HCT116 (cell line): Measurements from ENCODE around the gene STARD5. TPM values are rescaled to one million over a fixed set of nuclear protein-coding genes. Genes with fewer than 3 reads are reported as not detected.
A peak's percentile ranks its signal among the peaks of the same experiment; 100 is the strongest.

ENCODE experiments used
- ATAC-seq: fragments of 200-7000 bp; cut with Tn5 transposase; 2 replicates; pipeline ENCODE4 v1.9.1; 2020; ENCODE audit warnings: mild to moderate bottlenecking, moderate library complexity
- BruUV-seq: library from RNA; stranded (reverse); fragments of 400-500 nt; replicated peaks from 2 replicates; lab custom pipeline; 2021; lab: Mats Ljungman, UMichigan
- CTCF ChIA-PET: fragments of 300-600 bp; sonication (Branson Sonifier 250); formaldehyde crosslinking; loops from one replicate; lab custom pipeline; 2021; ENCODE audit warnings: antibody characterized with exemption; lab: Charles Lee
- POLR2A ChIA-PET: fragments of 300-600, 350-600 bp; sonication (Branson Sonifier 250); formaldehyde crosslinking; loops from one replicate; lab custom pipeline; 2021; ENCODE audit warnings: antibody characterized with exemption; lab: Charles Lee
- RAD21 ChIA-PET, 2 experiments: fragments of 300-600 bp; sonication (Branson Sonifier 250); formaldehyde crosslinking; loops; one replicate each; lab custom pipeline; 2023; ENCODE audit warnings: low total read pairs in 2 of 2; ENCODE audit not compliant: uncharacterized antibody in 2 of 2, unreplicated experiment in 2 of 2, low non-redundant PET in 1 of 2; lab: Charles Lee
- DNase-seq: peaks from one replicate; pipeline ENCODE4 v3.0.0-alpha.2; 2010; ENCODE audit warnings: low read depth, low spot score
- H2AFZ ChIP-seq: fragments of 200-600 bp; shearing (Covaris generic), sonication (generic); 2 replicates; pipeline ENCODE4 v1.6.1; 2017; ENCODE audit warnings: low read depth, mixed run types, mixed read lengths, antibody characterized with exemption, low read length; ENCODE audit not compliant: poor library complexity, severe bottlenecking
- H3K27ac ChIP-seq: 2 replicates; pipeline ENCODE4 v1.5.1; 2012; ENCODE audit warnings: low read depth, low read length
- H3K27me3 ChIP-seq: fragments of 200-600 bp; sonication (generic); 2 replicates; pipeline ENCODE4 v1.6.1; 2016; ENCODE audit warnings: mixed run types, low read length, mixed read lengths; ENCODE audit not compliant: insufficient read depth
- H3K36me3 ChIP-seq, 2 experiments: fragments of 200-500 bp in 1 of 2; fragments of 200-600 bp in 1 of 2; sonication (Bioruptor generic) in 1 of 2; sonication (generic) in 1 of 2; 2 replicates each; pipeline versions ENCODE4 v1.5.1 to v1.6.1; 2014 to 2016; ENCODE audit warnings: low read length in 2 of 2, inconsistent platforms in 1 of 2, mixed read lengths in 1 of 2, mixed run types in 1 of 2; ENCODE audit not compliant: insufficient read depth in 2 of 2, control insufficient read depth in 1 of 2
- H3K4me1 ChIP-seq, 2 experiments: fragments of 200-600 bp in 1 of 2; sonication (generic) in 1 of 2; 2 replicates each; pipeline versions ENCODE4 v1.5.1 to v1.6.1; 2012 to 2017; ENCODE audit warnings: low read length in 2 of 2, inconsistent platforms in 1 of 2, mild to moderate bottlenecking in 1 of 2, mixed read lengths in 1 of 2, mixed run types in 1 of 2, moderate library complexity in 1 of 2; ENCODE audit not compliant: insufficient read depth in 2 of 2, control insufficient read depth in 1 of 2
- H3K4me2 ChIP-seq: fragments of 200-600 bp; sonication (generic); 2 replicates; pipeline ENCODE4 v1.6.1; 2017; ENCODE audit warnings: mixed run types, low read length, mixed read lengths
- H3K4me3 ChIP-seq, 2 experiments: fragments of 200-600 bp in 1 of 2; sonication (generic) in 1 of 2; replicated peaks in 1 of 2; 2 replicates each; pipeline ENCODE4 v1.5.1; 2011 to 2016; ENCODE audit warnings: low read length in 2 of 2, control low read depth in 1 of 2, low read depth in 1 of 2, mild to moderate bottlenecking in 1 of 2, mixed read lengths in 1 of 2, mixed run types in 1 of 2
- H3K79me2 ChIP-seq: fragments of 200-600 bp; sonication (generic); 2 replicates; pipeline ENCODE4 v1.6.1; 2017; ENCODE audit warnings: mild to moderate bottlenecking, mixed run types, low read length, moderate library complexity, mixed read lengths; ENCODE audit not compliant: insufficient read depth
- H3K9ac ChIP-seq: fragments of 200-600 bp; sonication (generic); 2 replicates; pipeline ENCODE4 v1.6.1; 2016; ENCODE audit warnings: low read length, mixed read lengths
- H3K9me2 ChIP-seq: fragments of 200-600 bp; sonication (generic), shearing (Covaris generic); 2 replicates; pipeline ENCODE4 v1.6.1; 2017; ENCODE audit warnings: mixed run types, mild to moderate bottlenecking, moderate library complexity; ENCODE audit not compliant: insufficient read depth
- H3K9me3 ChIP-seq, 2 experiments: fragments of 200-500 bp in 1 of 2; fragments of 200-600 bp in 1 of 2; sonication (Bioruptor generic) in 1 of 2; sonication (generic) in 1 of 2; 2 replicates each; pipeline ENCODE4 v1.6.1; 2014 to 2017; ENCODE audit warnings: low read length in 2 of 2, mixed read lengths in 2 of 2, inconsistent platforms in 1 of 2, low read depth in 1 of 2, mild to moderate bottlenecking in 1 of 2, mixed run types in 1 of 2, moderate library complexity in 1 of 2; ENCODE audit not compliant: control insufficient read depth in 1 of 2, insufficient read depth in 1 of 2
- H4K20me1 ChIP-seq: fragments of 200-600 bp; sonication (generic), shearing (Covaris generic); 2 replicates; pipeline ENCODE4 v1.6.1; 2017; ENCODE audit warnings: mixed run types, mild to moderate bottlenecking, moderate library complexity; ENCODE audit not compliant: insufficient read depth
- ATF3 ChIP-seq: IDR thresholded peaks from 2 replicates; pipeline ENCODE4 v1.6.1; 2012
- CTCF ChIP-seq, 3 experiments: fragments of 200-600 bp in 1 of 3; sonication (generic) in 1 of 3; IDR thresholded peaks in 2 of 3; conservative IDR thresholded peaks in 1 of 3; 2 replicates each; pipeline ENCODE4 v1.5.1; 2012 to 2017; ENCODE audit warnings: low read depth in 2 of 3, low read length in 2 of 3, antibody characterized with exemption in 1 of 3, borderline replicate concordance in 1 of 3, control low read depth in 1 of 3, mild to moderate bottlenecking in 1 of 3, mixed read lengths in 1 of 3, mixed run types in 1 of 3, moderate library complexity in 1 of 3; ENCODE audit not compliant: insufficient read depth in 1 of 3
- EGR1 ChIP-seq: IDR thresholded peaks from 2 replicates; pipeline ENCODE4 v1.6.1; 2012; ENCODE audit warnings: low read depth
- ELF1 ChIP-seq: IDR thresholded peaks from 2 replicates; pipeline ENCODE4 v1.6.1; 2012; ENCODE audit warnings: low read depth, borderline replicate concordance
- EZH2phosphoT487 ChIP-seq: fragments of 200-600 bp; IDR thresholded peaks from 2 replicates; pipeline ENCODE4 v1.6.1; 2018; ENCODE audit warnings: antibody characterized with exemption, borderline replicate concordance
- JUND ChIP-seq: IDR thresholded peaks from 2 replicates; pipeline ENCODE4 v1.6.1; 2012
- POLR2A ChIP-seq: IDR thresholded peaks from 2 replicates; pipeline ENCODE4 v1.7.0; 2011; ENCODE audit warnings: borderline replicate concordance; ENCODE audit not compliant: insufficient read depth, insufficient read length; ENCODE audit errors: extremely low read depth
- POLR2AphosphoS5 ChIP-seq: IDR thresholded peaks from 2 replicates; pipeline ENCODE4 v1.6.1; 2011; ENCODE audit warnings: mild to moderate bottlenecking, low read depth, low read length, moderate library complexity
- ZBTB33 ChIP-seq: IDR thresholded peaks from 2 replicates; pipeline ENCODE4 v1.6.1; 2011; ENCODE audit warnings: mild to moderate bottlenecking, low read length, moderate library complexity; ENCODE audit not compliant: insufficient replicate concordance; ENCODE audit errors: extremely low read depth
- intact Hi-C: fragments of 100-400 bp; cut with micrococcal nuclease; formaldehyde crosslinking; loops from 2 replicates; pipeline ENCODE4 v1.10.0; 2022
- total RNA-seq: library from RNA; stranded (reverse); gene quantifications from one replicate; pipeline ENCODE4 v1.2.1, GENCODE V29; 2021; ENCODE audit not compliant: unreplicated experiment

The STARD5 gene
- total RNA-seq, 1 experiment from 2014 or later = 4.0 TPM

GRCh38 chr15:81323559-81323943 is 390 bp downstream of the STARD5 start:
- peak overlapping the region; percentile 71 to 81 for H3K4me3 ChIP-seq
- H3K4me1 ChIP-seq = peaks cover 2 to 16% of the 10 kb centered on the region in 2 experiments; a peak in 3 of 4 replicates
- no peaks in the 10 kb centered on the region for H3K79me2 ChIP-seq
- BruUV-seq = TSS peak; percentile 66
- no peak for ATAC-seq
- ChIA-PET POLR2A (interaction anchor here (0.8 to 1.5 kb wide), 9 partner anchors 11 to 57 kb away, joined by 3 to 5 read pairs (median 4); no protein-coding TSS in a partner anchor), RAD21 (interaction anchor here in 1 of 2 experiments (1.3 kb wide), 1 partner anchor 57 kb away, joined by 4 read pairs; no protein-coding TSS in a partner anchor), CTCF (interaction anchor here (1.1 to 1.2 kb wide), 2 partner anchors 13 to 58 kb away, joined by 6 to 9 read pairs; no protein-coding TSS in a partner anchor)
- no peak overlapping the region for H3K27ac ChIP-seq
- H3K27me3 ChIP-seq = no peaks in the 10 kb centered on the region
- no peaks in the 10 kb centered on the region for H3K36me3 ChIP-seq
- no peaks in the 10 kb centered on the region for H3K9me2 ChIP-seq
- H4K20me1 ChIP-seq = no peaks in the 10 kb centered on the region
- DNase-seq = no peak
- H2AFZ ChIP-seq = peak overlapping the region; percentile 68
- TF ChIP-seq ATF3 (no peak), ELF1 (no peak), EGR1 (no peak), ZBTB33 (no peak), EZH2phosphoT487 (no peak), JUND (no peak), POLR2AphosphoS5 (no peak), CTCF (IDR thresholded peaks at IDR 0.05 in 2 of 3, conservative IDR thresholded peaks at IDR 0.05 in 1 of 3; ENCODE audit: borderline replicate concordance in 1 of 3, insufficient read depth in 1 of 3, low read depth in 2 of 3, low read length in 2 of 3) (no peak), POLR2A (no peak)
- no peaks in the 10 kb centered on the region for H3K9me3 ChIP-seq
- H3K9ac ChIP-seq = peak overlapping the region; percentile 76
- peak overlapping the region; percentile 98 for H3K4me2 ChIP-seq
- intact Hi-C loops = loop anchor here (10.0 kb wide), 1 partner anchor 329 kb away; no protein-coding TSS in a partner anchor
